HUES48 (cell line): ENCODE data around the gene NFE2L1.
"Not testable (repeated sequence)": the region's sequence is repeated elsewhere in the genome, so short reads cannot be mapped to it uniquely, and the experiment has no call there.

Experiments used
- H3K27ac ChIP-seq: one replicate; pipeline ENCODE4 v1.7.0; 2013; ENCODE audit warnings: low read depth, low read length, inconsistent platforms
- H3K27me3 ChIP-seq: 2 replicates; pipeline ENCODE4 v1.6.1; 2013; ENCODE audit warnings: mild to moderate bottlenecking, low read length; ENCODE audit not compliant: control insufficient read depth, insufficient read depth
- H3K36me3 ChIP-seq: 2 replicates; pipeline ENCODE4 v1.6.1; 2013; ENCODE audit warnings: low read length; ENCODE audit not compliant: control insufficient read depth, insufficient read depth
- H3K4me1 ChIP-seq: 2 replicates; pipeline ENCODE4 v1.6.1; 2013; ENCODE audit warnings: mild to moderate bottlenecking, low read length; ENCODE audit not compliant: control insufficient read depth, insufficient read depth
- H3K4me3 ChIP-seq: 2 replicates; pipeline ENCODE4 v1.5.1; 2013; ENCODE audit warnings: mild to moderate bottlenecking, low read depth, low read length
- H3K9ac ChIP-seq: 2 replicates; pipeline ENCODE4 v1.6.1; 2013; ENCODE audit warnings: mild to moderate bottlenecking, low read depth, low read length, moderate library complexity
- H3K9me3 ChIP-seq: 2 replicates; pipeline ENCODE4 v1.6.1; 2013; ENCODE audit warnings: low read length; ENCODE audit not compliant: control insufficient read depth, insufficient read depth

The NFE2L1 gene

GRCh38 chr17:48011405-48012150 lies 36.6 kb upstream of the NFE2L1 start:
- Histone ChIP-seq H3K36me3 (no peaks in the 10 kb centered on the region), H3K9me3 (no peaks in the 10 kb centered on the region), H3K4me3 (peak overlapping the region; percentile 64), H3K9ac (no peak overlapping the region), H3K27ac (no peak overlapping the region), H3K4me1 (peaks cover 20% of the 10 kb centered on the region), H3K27me3 (peaks cover 16% of the 10 kb centered on the region)

- H3K27ac ChIP-seq: no peak overlapping the region
- no peaks in the 10 kb centered on the region for H3K9me3 ChIP-seq
- peaks cover 17% of the 10 kb centered on the region for H3K4me1 ChIP-seq
- H3K9ac ChIP-seq: no peak overlapping the region
- peak overlapping the region; percentile 64 for H3K4me3 ChIP-seq
- peaks cover 16% of the 10 kb centered on the region for H3K27me3 ChIP-seq
- no peaks in the 10 kb centered on the region for H3K36me3 ChIP-seq
Measured at GRCh38 chr17:48012151-48012520, 36.0 kb upstream of the NFE2L1 start.

- Histone ChIP-seq H3K27ac (no peak overlapping the region), H3K9me3 (no peaks in the 10 kb centered on the region), H3K9ac (no peak overlapping the region), H3K4me3 (peak overlapping the region; percentile 4; the same call in 1 of the 2 replicates), H3K36me3 (no peaks in the 10 kb centered on the region), H3K4me1 (peaks cover 15% of the 10 kb centered on the region), H3K27me3 (peaks cover 16% of the 10 kb centered on the region)
Measured at GRCh38 chr17:48012654-48013053, 35.5 kb upstream of the NFE2L1 start.

GRCh38 chr17:48013876-48014594 lies 34.1 kb upstream of the NFE2L1 start:
- Histone ChIP-seq H3K9me3 (no peaks in the 10 kb centered on the region), H3K4me1 (peaks cover 15% of the 10 kb centered on the region), H3K36me3 (no peaks in the 10 kb centered on the region), H3K27ac (peak overlapping the region; percentile 16), H3K27me3 (peaks cover 16% of the 10 kb centered on the region), H3K4me3 (no peak overlapping the region), H3K9ac (no peak overlapping the region)

- Histone ChIP-seq H3K4me1 (peaks cover 15% of the 10 kb centered on the region), H3K27me3 (peaks cover 16% of the 10 kb centered on the region), H3K4me3 (no peak overlapping the region), H3K36me3 (no peaks in the 10 kb centered on the region), H3K9me3 (no peaks in the 10 kb centered on the region), H3K27ac (no peak overlapping the region), H3K9ac (no peak overlapping the region)
Measured at GRCh38 chr17:48014595-48015111, 33.5 kb upstream of the NFE2L1 start.

- Histone ChIP-seq H3K27ac (no peak overlapping the region), H3K36me3 (no peaks in the 10 kb centered on the region), H3K9me3 (no peaks in the 10 kb centered on the region), H3K27me3 (peaks cover 16% of the 10 kb centered on the region), H3K4me1 (peaks cover 15% of the 10 kb centered on the region), H3K9ac (no peak overlapping the region), H3K4me3 (no peak overlapping the region)
Measured at GRCh38 chr17:48016112-48016511, 32.0 kb upstream of the NFE2L1 start.

GRCh38 chr17:48017817-48018158 lies 30.4 kb upstream of the NFE2L1 start:
- H3K27ac ChIP-seq, H3K9ac ChIP-seq, H3K36me3 ChIP-seq, H3K4me3 ChIP-seq, H3K9me3 ChIP-seq: not testable (repeated sequence)
- Histone ChIP-seq H3K4me1 (peaks cover 12% of the 10 kb centered on the region), H3K27me3 (peaks cover 12% of the 10 kb centered on the region)

- Histone ChIP-seq H3K9me3 (no peaks in the 10 kb centered on the region), H3K36me3 (no peaks in the 10 kb centered on the region), H3K27ac (no peak overlapping the region), H3K4me1 (peaks cover 24% of the 10 kb centered on the region), H3K27me3 (peaks cover 23% of the 10 kb centered on the region), H3K4me3 (no peak overlapping the region), H3K9ac (no peak overlapping the region)
Measured at GRCh38 chr17:48021934-48022333, 26.2 kb upstream of the NFE2L1 start.

- no peak overlapping the region for H3K27ac ChIP-seq
- no peak overlapping the region for H3K9ac ChIP-seq
- no peaks in the 10 kb centered on the region for H3K36me3 ChIP-seq
- H3K4me1 ChIP-seq: peaks cover 25% of the 10 kb centered on the region
- H3K27me3 ChIP-seq: peaks cover 23% of the 10 kb centered on the region
- peak overlapping the region; percentile 31; the same call in 1 of the 2 replicates for H3K4me3 ChIP-seq
- no peaks in the 10 kb centered on the region for H3K9me3 ChIP-seq
Measured at GRCh38 chr17:48022901-48023300, 25.3 kb upstream of the NFE2L1 start.

- H3K36me3 ChIP-seq: no peaks in the 10 kb centered on the region
- H3K9ac ChIP-seq: no peak overlapping the region
- H3K9me3 ChIP-seq: no peaks in the 10 kb centered on the region
- H3K27ac ChIP-seq: no peak overlapping the region
- H3K4me1 ChIP-seq: peaks cover 25% of the 10 kb centered on the region
- peaks cover 23% of the 10 kb centered on the region for H3K27me3 ChIP-seq
- peak overlapping the region; percentile 66 for H3K4me3 ChIP-seq
Measured at GRCh38 chr17:48023400-48024148, 24.6 kb upstream of the NFE2L1 start.
